ENCODE measurements around the gene SPTLC1.

DNA sequence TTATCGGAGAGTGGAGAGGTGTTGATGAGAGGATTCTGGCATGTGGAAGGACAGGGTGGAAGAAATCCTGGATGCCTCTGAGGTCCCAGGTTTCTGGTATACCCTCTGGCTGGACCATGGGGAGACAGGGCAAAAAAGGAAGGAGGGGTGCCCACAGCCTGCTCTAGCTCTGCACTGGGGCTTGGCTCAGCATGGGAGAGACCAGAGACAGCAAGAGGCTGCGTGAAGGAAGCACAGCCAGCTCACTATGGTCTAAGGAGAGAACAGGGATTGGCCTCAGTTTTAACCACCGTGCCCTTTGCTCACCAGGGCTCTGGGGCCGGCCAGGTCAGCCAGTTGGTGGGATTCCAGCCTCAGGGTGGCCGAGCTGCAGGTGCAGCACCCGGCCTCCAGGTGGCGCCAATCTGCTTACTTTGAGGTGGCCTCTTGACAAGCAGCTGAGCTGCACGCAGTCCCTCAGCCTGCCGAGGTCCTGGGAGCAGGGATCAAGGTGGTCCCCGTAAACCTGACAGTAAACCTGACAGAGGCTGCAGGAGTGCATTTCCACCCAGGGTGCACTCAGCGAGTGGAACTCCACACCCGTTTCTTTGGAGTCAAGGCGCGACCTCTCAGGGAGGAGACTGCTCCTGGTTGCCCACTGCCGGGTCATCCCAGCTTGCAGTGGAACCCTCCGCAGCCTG, 25.0 kb upstream of the SPTLC1 start:
- TF ChIP-seq, protein P1, sequence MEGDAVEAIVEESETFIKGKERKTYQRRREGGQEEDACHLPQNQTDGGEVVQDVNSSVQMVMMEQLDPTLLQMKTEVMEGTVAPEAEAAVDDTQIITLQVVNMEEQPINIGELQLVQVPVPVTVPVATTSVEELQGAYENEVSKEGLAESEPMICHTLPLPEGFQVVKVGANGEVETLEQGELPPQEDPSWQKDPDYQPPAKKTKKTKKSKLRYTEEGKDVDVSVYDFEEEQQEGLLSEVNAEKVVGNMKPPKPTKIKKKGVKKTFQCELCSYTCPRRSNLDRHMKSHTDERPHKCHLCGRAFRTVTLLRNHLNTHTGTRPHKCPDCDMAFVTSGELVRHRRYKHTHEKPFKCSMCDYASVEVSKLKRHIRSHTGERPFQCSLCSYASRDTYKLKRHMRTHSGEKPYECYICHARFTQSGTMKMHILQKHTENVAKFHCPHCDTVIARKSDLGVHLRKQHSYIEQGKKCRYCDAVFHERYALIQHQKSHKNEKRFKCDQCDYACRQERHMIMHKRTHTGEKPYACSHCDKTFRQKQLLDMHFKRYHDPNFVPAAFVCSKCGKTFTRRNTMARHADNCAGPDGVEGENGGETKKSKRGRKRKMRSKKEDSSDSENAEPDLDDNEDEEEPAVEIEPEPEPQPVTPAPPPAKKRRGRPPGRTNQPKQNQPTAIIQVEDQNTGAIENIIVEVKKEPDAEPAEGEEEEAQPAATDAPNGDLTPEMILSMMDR (IDR thresholded peaks at IDR 0.05; ENCODE audit: low read depth, low read length): peak; percentile 82
- TF ChIP-seq POLR2A (IDR thresholded peaks at IDR 0.05; ENCODE audit: extremely low read depth, insufficient read length): no peak
- TF ChIP-seq, protein P2, sequence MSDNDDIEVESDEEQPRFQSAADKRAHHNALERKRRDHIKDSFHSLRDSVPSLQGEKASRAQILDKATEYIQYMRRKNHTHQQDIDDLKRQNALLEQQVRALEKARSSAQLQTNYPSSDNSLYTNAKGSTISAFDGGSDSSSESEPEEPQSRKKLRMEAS (IDR thresholded peaks at IDR 0.05; ENCODE audit: low read depth, low read length): no peak

All from NB4 (cell line).